ENCODE measurements around the gene GLP2R.

GRCh38 chr17:9862220-9862619, 36.5 kb downstream of the GLP2R start:
- TF ChIP-seq EZH2 (IDR thresholded peaks at IDR 0.05; ENCODE audit: borderline replicate concordance, low read depth, low read length, poor library complexity, severe bottlenecking): no peak
- TF ChIP-seq, protein P1, sequence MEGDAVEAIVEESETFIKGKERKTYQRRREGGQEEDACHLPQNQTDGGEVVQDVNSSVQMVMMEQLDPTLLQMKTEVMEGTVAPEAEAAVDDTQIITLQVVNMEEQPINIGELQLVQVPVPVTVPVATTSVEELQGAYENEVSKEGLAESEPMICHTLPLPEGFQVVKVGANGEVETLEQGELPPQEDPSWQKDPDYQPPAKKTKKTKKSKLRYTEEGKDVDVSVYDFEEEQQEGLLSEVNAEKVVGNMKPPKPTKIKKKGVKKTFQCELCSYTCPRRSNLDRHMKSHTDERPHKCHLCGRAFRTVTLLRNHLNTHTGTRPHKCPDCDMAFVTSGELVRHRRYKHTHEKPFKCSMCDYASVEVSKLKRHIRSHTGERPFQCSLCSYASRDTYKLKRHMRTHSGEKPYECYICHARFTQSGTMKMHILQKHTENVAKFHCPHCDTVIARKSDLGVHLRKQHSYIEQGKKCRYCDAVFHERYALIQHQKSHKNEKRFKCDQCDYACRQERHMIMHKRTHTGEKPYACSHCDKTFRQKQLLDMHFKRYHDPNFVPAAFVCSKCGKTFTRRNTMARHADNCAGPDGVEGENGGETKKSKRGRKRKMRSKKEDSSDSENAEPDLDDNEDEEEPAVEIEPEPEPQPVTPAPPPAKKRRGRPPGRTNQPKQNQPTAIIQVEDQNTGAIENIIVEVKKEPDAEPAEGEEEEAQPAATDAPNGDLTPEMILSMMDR (conservative IDR thresholded peaks at IDR 0.05; ENCODE audit: low read depth, low read length): no peak

Measured in A673 (cell line).